Neural cell (in vitro differentiated cells): Measurements from ENCODE around the gene MAGOHB. TPM values are rescaled to one million over a fixed set of nuclear protein-coding genes. Genes with fewer than 3 reads are reported as not detected.

ENCODE experiments used
- H2AFZ ChIP-seq: fragments of 200-600, 300-800 bp; sonication (generic), shearing (Covaris generic); 2 replicates; pipeline ENCODE4 v1.6.0; 2014; ENCODE audit warnings: low read depth, mild to moderate bottlenecking, antibody characterized with exemption, low read length, moderate library complexity
- H3F3A ChIP-seq: fragments of 200-600 bp; shearing (Covaris generic); 2 replicates; pipeline ENCODE4 v1.6.1; 2016; ENCODE audit warnings: mild to moderate bottlenecking, moderate library complexity, mixed read lengths, antibody characterized with exemption, low read length; ENCODE audit not compliant: insufficient read depth, poor library complexity, severe bottlenecking
- H3K27ac ChIP-seq: fragments of 200-600, 300-800 bp; sonication (generic), shearing (Covaris generic); 2 replicates; pipeline ENCODE4 v1.5.1; 2014; ENCODE audit warnings: mild to moderate bottlenecking, low read length, moderate library complexity
- H3K27me3 ChIP-seq: fragments of 300-800, 200-600 bp; sonication (generic), shearing (Covaris generic); 2 replicates; pipeline ENCODE4 v1.6.0; 2014; ENCODE audit warnings: mild to moderate bottlenecking, low read depth, low read length, moderate library complexity; ENCODE audit not compliant: insufficient read depth
- H3K36me3 ChIP-seq: fragments of 300-800, 200-600 bp; sonication (generic), shearing (Covaris generic); 2 replicates; pipeline ENCODE4 v1.5.1; 2014; ENCODE audit warnings: mild to moderate bottlenecking, antibody characterized with exemption, low read length, moderate library complexity; ENCODE audit not compliant: insufficient read depth
- H3K4me2 ChIP-seq: fragments of 300-800, 200-600 bp; sonication (generic), shearing (Covaris generic); 2 replicates; pipeline ENCODE4 v1.6.0; 2014; ENCODE audit warnings: mild to moderate bottlenecking, low read length
- H3K4me3 ChIP-seq: fragments of 300-800, 200-600 bp; sonication (generic), shearing (Covaris generic); 2 replicates; pipeline ENCODE4 v1.5.1; 2014; ENCODE audit warnings: mild to moderate bottlenecking, low read length, moderate library complexity
- H3K79me2 ChIP-seq: fragments of 200-600 bp; shearing (Covaris generic); replicated peaks from 2 replicates; pipeline ENCODE4 v1.6.0; 2014; ENCODE audit warnings: mild to moderate bottlenecking, low read length, moderate library complexity; ENCODE audit not compliant: insufficient read depth
- H3K9ac ChIP-seq: fragments of 300-800, 200-600 bp; sonication (generic), shearing (Covaris generic); 2 replicates; pipeline ENCODE4 v1.6.1; 2016; ENCODE audit warnings: mild to moderate bottlenecking, low read length, mixed read lengths
- H3K9me2 ChIP-seq: fragments of 200-600 bp; shearing (Covaris generic); 2 replicates; pipeline ENCODE4 v1.6.1; 2016; ENCODE audit warnings: mild to moderate bottlenecking, low read length, mixed read lengths; ENCODE audit not compliant: insufficient read depth
- H3K9me3 ChIP-seq: fragments of 200-600, 300-800 bp; sonication (generic), shearing (Covaris generic); 2 replicates; pipeline ENCODE4 v1.6.1; 2016; ENCODE audit warnings: mild to moderate bottlenecking, mixed run types, low read length, moderate library complexity, mixed read lengths
- H4K20me1 ChIP-seq: fragments of 200-600 bp; shearing (Covaris generic); 2 replicates; pipeline ENCODE4 v1.6.1; 2016; ENCODE audit warnings: mild to moderate bottlenecking, mixed run types; ENCODE audit not compliant: insufficient read depth
- CTCF ChIP-seq: fragments of 450-650 bp; IDR thresholded peaks from 2 replicates; pipeline ENCODE4 v1.5.1; 2014; ENCODE audit warnings: antibody characterized with exemption, mild to moderate bottlenecking, moderate library complexity; ENCODE audit not compliant: poor library complexity, severe bottlenecking
- EP300 ChIP-seq: fragments of 450-650 bp; conservative IDR thresholded peaks from 2 replicates; pipeline ENCODE4 v1.6.1; 2014; ENCODE audit warnings: antibody characterized with exemption, mild to moderate bottlenecking, moderate library complexity; ENCODE audit not compliant: poor library complexity, severe bottlenecking
- EZH2 ChIP-seq: fragments of 200-600, 300-800 bp; shearing (Covaris generic), sonication (generic); IDR thresholded peaks from 2 replicates; pipeline ENCODE4 v1.6.1; 2014; ENCODE audit warnings: antibody characterized with exemption, low read length, borderline replicate concordance, mild to moderate bottlenecking; ENCODE audit not compliant: insufficient read depth, poor library complexity, severe bottlenecking
- MXI1 ChIP-seq: fragments of 450-650 bp; conservative IDR thresholded peaks from 2 replicates; pipeline ENCODE4 v1.6.1; 2014; ENCODE audit warnings: antibody characterized with exemption, mild to moderate bottlenecking; ENCODE audit not compliant: poor library complexity, severe bottlenecking
- POLR2AphosphoS5 ChIP-seq: IDR thresholded peaks from 2 replicates; pipeline ENCODE4 v1.6.1; 2012
- RAD21 ChIP-seq: fragments of 450-650 bp; conservative IDR thresholded peaks from 2 replicates; pipeline ENCODE4 v1.6.1; 2014; ENCODE audit warnings: antibody characterized with exemption, mild to moderate bottlenecking, moderate library complexity
- REST ChIP-seq: IDR thresholded peaks from 2 replicates; pipeline ENCODE4 v1.6.1; 2012; ENCODE audit warnings: borderline replicate concordance
- SMC3 ChIP-seq: fragments of 450-650 bp; conservative IDR thresholded peaks from 2 replicates; pipeline ENCODE4 v1.6.1; 2014; ENCODE audit warnings: antibody characterized with exemption, mild to moderate bottlenecking, moderate library complexity; ENCODE audit not compliant: poor library complexity
- TAF1 ChIP-seq: IDR thresholded peaks from 2 replicates; pipeline ENCODE4 v1.6.1; 2012; ENCODE audit warnings: low read depth
- polyA plus RNA-seq: library from polyadenylated mRNA; depleted of rRNA; stranded (reverse); fragments of >200 nt; gene quantifications from 2 replicates; pipeline ENCODE4 v1.2.3, GENCODE V29; 2014

The MAGOHB gene
- polyA plus RNA-seq, 1 donor from 2014 or later = 43.3 TPM

- H4K20me1 ChIP-seq = no peaks in the 10 kb centered on the region
- no peak overlapping the region for H3K4me2 ChIP-seq
- H3K9me3 ChIP-seq = no peaks in the 10 kb centered on the region
- H3K9ac ChIP-seq = no peak overlapping the region
- no peak for TF ChIP-seq EP300
- no peak for TF ChIP-seq CTCF
- no peak for TF ChIP-seq POLR2AphosphoS5
- TF ChIP-seq TAF1 = no peak
- TF ChIP-seq EZH2 = no peak
- no peak for TF ChIP-seq RAD21
- TF ChIP-seq MXI1 = no peak
- H3K27ac ChIP-seq = no peak overlapping the region
- H3K27me3 ChIP-seq = no peaks in the 10 kb centered on the region
- H3F3A ChIP-seq = no peaks in the 10 kb centered on the region
- H3K79me2 ChIP-seq = no peaks in the 10 kb centered on the region
- H3K9me2 ChIP-seq = no peaks in the 10 kb centered on the region
- H2AFZ ChIP-seq = no peak overlapping the region
- no peaks in the 10 kb centered on the region for H3K36me3 ChIP-seq
- H3K4me3 ChIP-seq = no peak overlapping the region
Measured at GRCh38 chr12:10600988-10601387, 12.4 kb downstream of the MAGOHB start.

GRCh38 chr12:10595881-10596280 lies 17.5 kb downstream of the MAGOHB start:
- H3K27me3 ChIP-seq = no peaks in the 10 kb centered on the region
- H3K4me2 ChIP-seq = no peak overlapping the region
- H2AFZ ChIP-seq = no peak overlapping the region

More at GRCh38 chr12:10595881-10596280, 17.5 kb downstream of the MAGOHB start:
- H3K9me2 ChIP-seq = no peaks in the 10 kb centered on the region
- no peaks in the 10 kb centered on the region for H3K36me3 ChIP-seq
- no peak overlapping the region for H3K9ac ChIP-seq
- no peaks in the 10 kb centered on the region for H3K79me2 ChIP-seq
- no peaks in the 10 kb centered on the region for H4K20me1 ChIP-seq
- TF ChIP-seq REST (no peak), EZH2 (no peak), EP300 (no peak), RAD21 (no peak), SMC3 (no peak), POLR2AphosphoS5 (no peak), MXI1 (no peak)
- H3F3A ChIP-seq = no peaks in the 10 kb centered on the region
- H3K4me3 ChIP-seq = no peak overlapping the region
- H3K9me3 ChIP-seq = no peaks in the 10 kb centered on the region
- H3K27ac ChIP-seq = no peak overlapping the region
